Adrenal gland (tissue), 12 donors: ENCODE measurements around the gene NQO2. TPM values are rescaled to one million over a fixed set of nuclear protein-coding genes. Genes with fewer than 3 reads are reported as not detected.
"Not testable (repeated sequence)": the region's sequence is repeated elsewhere in the genome, so short reads cannot be mapped to it uniquely, and the experiment has no call there.

Experiments
- DNase-seq, 7 donors: peaks; one replicate each; pipeline ENCODE4 v3.0.0-alpha.2; 2019 to 2020
- H3K27ac ChIP-seq, 5 donors: fragments of 200-600 bp; sonication (generic) in 4 of 5; 1 replicate in 3 of 5; 2 replicates in 2 of 5; pipeline versions ENCODE4 v1.5.1 to v1.8.0; 2016 to 2020; ENCODE audit warnings: mild to moderate bottlenecking in 1 of 5
- H3K27me3 ChIP-seq: fragments of 200-600 bp; 2 replicates; pipeline ENCODE4 v1.8.0; 2021
- H3K36me3 ChIP-seq, 2 donors: fragments of 200-600 bp; replicated peaks in 1 of 2; 1 replicate in 1 of 2; 2 replicates in 1 of 2; pipeline versions ENCODE4 v1.5.1 to v1.8.0; 2018 to 2022
- H3K4me1 ChIP-seq, 2 donors: fragments of 200-600 bp; replicated peaks in 1 of 2; 1 replicate in 1 of 2; 2 replicates in 1 of 2; pipeline versions ENCODE4 v1.5.1 to v1.8.0; 2018 to 2021
- H3K4me3 ChIP-seq, 4 donors: fragments of 200-600 bp; sonication (generic) in 3 of 4; one replicate each; pipeline ENCODE4 v1.5.1; 2016 to 2018
- H3K9me3 ChIP-seq, 3 donors: fragments of 200-600 bp; sonication (generic) in 1 of 3; replicated peaks in 1 of 3; 1 replicate in 2 of 3; 2 replicates in 1 of 3; pipeline versions ENCODE4 v1.5.1 to v1.8.0; 2016 to 2021
- CTCF ChIP-seq, 6 experiments: fragments of 450-650 bp in 4 of 6; fragments of 200-600 bp in 2 of 6; sonication (generic) in 1 of 6; IDR thresholded peaks; 1 replicate in 5 of 6; 2 replicates in 1 of 6; pipeline versions ENCODE4 v1.5.1 to v1.8.0; 2016 to 2021; ENCODE audit warnings: antibody characterized with exemption in 6 of 6, mild to moderate bottlenecking in 2 of 6, moderate library complexity in 1 of 6
- POLR2A ChIP-seq, 2 donors: fragments of 450-650 bp; IDR thresholded peaks; one replicate each; pipeline ENCODE4 v1.6.1; 2017; ENCODE audit warnings: antibody characterized with exemption in 2 of 2, mild to moderate bottlenecking in 2 of 2, moderate library complexity in 1 of 2
- WGBS, 4 donors: extraction: QIAGEN DNeasy Blood & Tissue Kit in 2 of 4; methylation state at CpG; one replicate each; pipeline versions ENCODE4 v1.1.5 to v1.1.7; 2013 to 2017; 5-methylcytosine and 5-hydroxymethylcytosine counted together
- intact Hi-C, 2 donors: fragments of 100-400 bp; cut with DNase I; formaldehyde crosslinking; loops; one replicate each; pipeline versions ENCODE4 v1.14.1 to v1.15.0; 2022 to 2023
- polyA plus RNA-seq, 3 donors: library from polyadenylated mRNA; stranded (reverse); fragments of 200-250 nt in 2 of 3; fragments of 350-450 nt in 1 of 3; fragmentation: Illumina TruSeq in 1 of 3; extraction: RNeasy Lipid Tissue Mini Kit (QIAGEN cat#74804) in 1 of 3; gene quantifications; one replicate each; pipeline ENCODE4 v1.2.3, GENCODE V29; 2013 to 2014
- total RNA-seq, 9 donors: library from RNA; depleted of rRNA in 4 of 9; stranded (reverse); fragments of >200 nt in 4 of 9; fragments of 120-200 nt in 1 of 9; fragmentation: NEBNext Ultra II Directional in 1 of 9; extraction: Animal tissue kit (Norgen Biotek cat#: 25700) in 1 of 9; gene quantifications; one replicate each; pipeline versions ENCODE4 v1.1.0 to v1.2.4, GENCODE V29; 2013 to 2023
- donor health status: healthy with polysubstance abuse.
- donor health status: Bipolar disorder and iron deficiency.
- donor health status: DM: yes; HTN: yes; CAD: no.
- donor health status: DM: no; HTN: no; CAD: no.
- donor health status: DM: no; HTN: no; CAD: no.
- donor health status: DM: yes; HTN: yes; CAD: no.

NQO2 gene
- total and polyA plus RNA-seq, 12 donors = 100 to 200 (median 157) TPM

DNA sequence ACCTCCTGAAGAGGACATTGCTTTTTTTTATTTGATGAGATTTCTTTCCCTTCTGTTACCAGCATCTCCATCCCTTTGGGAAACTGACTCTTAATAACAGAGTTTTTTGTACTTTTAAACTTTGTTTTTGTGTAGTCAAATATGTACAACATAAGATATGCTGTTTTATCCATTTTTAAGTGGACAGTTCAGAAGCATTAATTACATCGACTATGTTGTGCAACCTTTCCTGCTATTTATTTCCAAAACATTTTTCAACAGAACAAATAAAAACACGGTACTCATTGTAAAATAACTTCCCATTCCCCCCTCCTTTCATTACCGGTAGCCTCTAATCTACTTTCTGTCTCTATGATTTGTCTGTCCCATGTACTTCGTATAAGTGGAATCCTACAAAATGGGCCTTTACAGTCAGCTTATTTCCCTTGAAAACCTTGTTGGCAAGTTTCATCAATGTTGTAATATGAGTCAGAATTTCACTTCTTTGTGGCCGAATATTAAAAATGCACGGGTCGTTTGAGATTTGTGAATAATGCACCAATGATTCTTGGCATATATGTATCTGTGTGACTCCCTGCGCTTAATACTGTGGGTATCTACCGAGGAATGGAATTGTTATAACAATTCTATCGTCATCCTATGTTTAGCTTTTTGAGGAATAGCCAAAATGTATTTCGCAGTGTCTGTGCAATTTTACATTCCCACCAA lies 57.5 kb downstream of the NQO2 start:
- Histone ChIP-seq H3K9me3 (no peaks in the 10 kb centered on the region), H3K36me3 (no peaks in the 10 kb centered on the region), H3K4me1 (peaks cover 0 to 4% of the 10 kb centered on the region in 2 donors), H3K27me3 (no peaks in the 10 kb centered on the region), H3K27ac (no peak overlapping the region), H3K4me3 (no peak overlapping the region)
- TF ChIP-seq CTCF (IDR thresholded peaks at IDR 0.05) = no peak
- intact Hi-C loops = loop anchor here (5.0 kb wide), 1 partner anchor 60 kb away; the partner anchor contains the start of gene NQO2 (in 2 of the 2)
- no peak for DNase-seq
- 69 to 71% (median 70%) methylated on average over 11 of the region's 11 CpGs for WGBS, 4 donors

DNA sequence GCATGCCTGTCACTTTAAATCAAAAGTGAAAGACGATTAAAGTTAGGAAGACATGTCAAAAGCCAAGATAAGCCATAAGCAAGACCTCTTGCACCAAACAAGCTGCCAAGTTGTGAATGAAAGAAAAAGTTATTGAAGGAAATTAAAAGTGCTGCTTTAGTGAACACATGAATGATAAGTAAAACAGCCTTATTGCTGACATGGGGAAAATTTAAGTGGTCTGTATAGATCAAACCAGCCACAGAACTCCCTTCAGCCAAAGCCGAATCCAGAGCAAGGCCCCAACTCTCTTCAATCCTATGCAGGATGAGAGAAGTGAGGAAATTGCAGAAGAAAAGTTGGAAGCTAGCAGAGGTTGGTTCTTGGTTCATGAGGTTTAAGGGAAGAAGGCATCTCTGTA lies 59.3 kb downstream of the NQO2 start:
- Histone ChIP-seq H3K27ac (no peak overlapping the region), H3K4me3 (no peak overlapping the region), H3K9me3 (no peaks in the 10 kb centered on the region), H3K36me3 (no peaks in the 10 kb centered on the region), H3K27me3 (no peaks in the 10 kb centered on the region), H3K4me1 (peaks cover 0 to 4% of the 10 kb centered on the region in 2 donors)
- 52 to 66% (median 61%) methylated on average over 2 of the region's 2 CpGs for WGBS, 4 donors
- intact Hi-C loops = loop anchor here (5.0 kb wide), 1 partner anchor 62 kb away; the partner anchor contains the start of gene NQO2 (in 2 of the 2)
- no peak for DNase-seq
- TF ChIP-seq POLR2A (IDR thresholded peaks at IDR 0.05) = no peak
- no peak for TF ChIP-seq CTCF (IDR thresholded peaks at IDR 0.05)

DNA sequence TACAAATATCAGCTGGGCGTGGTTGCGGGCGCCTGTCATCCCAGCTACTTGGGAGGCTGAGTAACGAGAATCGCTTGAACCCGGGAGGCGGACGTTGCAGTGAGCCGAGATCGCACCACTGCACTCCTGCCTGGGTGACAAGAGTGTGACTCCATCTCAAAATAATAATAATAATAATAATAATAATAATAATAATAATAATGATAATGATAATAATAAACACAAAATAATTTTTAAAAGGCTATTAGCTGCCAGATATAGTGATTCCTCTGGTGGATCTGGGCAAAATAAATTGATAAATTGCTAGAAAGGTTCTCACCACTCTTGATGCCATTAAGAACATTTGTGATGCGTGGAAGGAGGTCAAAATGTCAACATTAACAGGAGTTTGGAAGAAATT lies 60.4 kb downstream of the NQO2 start:
- H3K36me3 ChIP-seq, H3K27ac ChIP-seq: not testable (repeated sequence)

GRCh38 chr6:3061501-3061941 lies 61.8 kb downstream of the NQO2 start:
- Histone ChIP-seq H3K27me3 (no peaks in the 10 kb centered on the region), H3K27ac (no peak overlapping the region), H3K36me3 (no peaks in the 10 kb centered on the region), H3K9me3 (no peaks in the 10 kb centered on the region), H3K4me1 (no peaks in the 10 kb centered on the region), H3K4me3 (no peak overlapping the region)
- no peak for DNase-seq
- 75 to 87% (median 78%) methylated on average over 5 of the region's 5 CpGs for WGBS, 4 donors
- no peak for TF ChIP-seq CTCF (IDR thresholded peaks at IDR 0.05)
- TF ChIP-seq POLR2A (IDR thresholded peaks at IDR 0.05) = no peak
- intact Hi-C loops = no loop called here

More for the DNA sequence above, 60.4 kb downstream of the NQO2 start:
- H3K4me3 ChIP-seq, H3K27me3 ChIP-seq, H3K4me1 ChIP-seq, H3K9me3 ChIP-seq, intact Hi-C loops: not testable (repeated sequence)
- peak in 1 of 7 donors; percentile 39 for DNase-seq
- WGBS, 4 donors = 89 to 93% (median 92%) methylated on average over 11 of the region's 11 CpGs

DNA sequence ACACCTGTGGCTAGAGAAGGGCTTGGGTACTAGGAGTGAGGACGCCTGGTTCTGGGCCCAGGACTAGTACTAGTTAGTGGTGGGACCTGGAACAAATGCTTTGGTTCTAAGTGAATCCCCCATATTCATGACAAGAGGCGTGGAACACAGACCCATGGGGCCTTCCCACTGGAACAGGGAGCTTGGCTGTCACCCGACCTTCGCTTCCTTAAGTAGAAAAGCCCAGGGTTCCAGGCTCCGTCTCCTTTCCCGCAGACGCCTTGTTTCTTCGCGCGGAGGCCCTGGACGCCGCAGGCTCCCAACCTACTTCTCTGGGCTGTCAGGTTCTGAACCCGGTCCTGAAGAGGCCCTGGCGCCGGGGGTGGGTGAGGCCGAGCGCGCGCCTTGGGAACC lies 63.6 kb downstream of the NQO2 start:
- 0 to 4% (median 2%) methylated on average over 1 to 15 of the region's 19 CpGs; no CpG with 5 or more reads in 1 of the 4 donors for WGBS, 4 donors
- peak overlapping the region in 4 of 5 donors; percentile 79 to 92 (median 90) for H3K27ac ChIP-seq
- H3K27me3 ChIP-seq, H3K9me3 ChIP-seq, intact Hi-C loops, H3K4me1 ChIP-seq, H3K36me3 ChIP-seq, DNase-seq: not testable (repeated sequence)
- peak overlapping the region in 2 of 4 donors; percentile 69 to 74 for H3K4me3 ChIP-seq
